GM18502 (cell line): ENCODE results near the gene TUT1.
A peak's percentile ranks its signal among the peaks of the same experiment; 100 is the strongest.
"Not testable (repeated sequence)": the region's sequence is repeated elsewhere in the genome, so short reads cannot be mapped to it uniquely, and the experiment has no call there.

Source experiments
- ATAC-seq: cut with Tn5 transposase; IDR thresholded peaks from one replicate; pipeline ENCODE4 v1.9.1; 2021; ENCODE audit warnings: mild to moderate bottlenecking; ENCODE audit not compliant: unreplicated experiment, poor library complexity

Gene TUT1

DNA sequence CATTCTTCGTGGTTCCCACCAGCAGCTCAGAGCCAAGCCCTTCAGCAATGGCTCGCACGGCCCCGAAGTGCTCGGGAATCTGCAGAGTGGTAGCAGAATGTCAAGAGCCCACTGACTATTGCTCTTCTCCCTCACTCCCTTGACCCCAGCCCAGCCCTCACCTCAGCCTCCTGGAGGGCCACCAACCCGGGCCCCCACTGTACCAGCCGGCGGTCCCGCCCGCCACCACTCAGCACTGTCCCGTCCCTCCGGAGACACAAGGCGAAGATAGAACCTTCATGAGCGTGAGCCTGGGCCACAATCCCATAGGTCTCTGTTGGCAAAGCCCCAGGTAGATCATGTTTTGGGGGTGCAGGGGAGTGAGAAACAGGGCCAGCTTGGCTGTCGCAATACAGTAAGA, 14.6 kb upstream of the TUT1 start:
- ATAC-seq = no peak

DNA sequence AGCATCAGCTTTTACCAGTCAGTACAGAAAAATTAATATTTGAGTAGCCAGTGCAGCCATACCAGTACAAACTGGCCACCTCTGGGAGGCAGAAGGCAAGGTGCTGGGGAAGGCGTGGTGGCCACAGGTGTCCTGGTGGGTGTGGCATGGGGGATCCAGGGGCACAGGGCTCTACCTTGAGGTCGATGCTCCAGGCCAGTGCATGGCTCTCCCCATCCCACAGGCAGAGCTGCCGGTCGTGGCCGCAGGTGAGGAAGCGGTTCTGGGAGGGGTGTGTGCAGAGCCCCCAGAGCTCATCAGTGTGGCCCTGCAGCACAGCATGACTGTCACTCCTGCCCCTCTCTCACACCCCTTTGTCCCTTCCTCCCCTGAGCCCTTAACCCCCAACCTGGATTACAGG, 14.1 kb upstream of the TUT1 start:
- no peak for ATAC-seq

- no peak for ATAC-seq
Measured at GRCh38 chr11:62604460-62605120, 13.3 kb upstream of the TUT1 start.

DNA sequence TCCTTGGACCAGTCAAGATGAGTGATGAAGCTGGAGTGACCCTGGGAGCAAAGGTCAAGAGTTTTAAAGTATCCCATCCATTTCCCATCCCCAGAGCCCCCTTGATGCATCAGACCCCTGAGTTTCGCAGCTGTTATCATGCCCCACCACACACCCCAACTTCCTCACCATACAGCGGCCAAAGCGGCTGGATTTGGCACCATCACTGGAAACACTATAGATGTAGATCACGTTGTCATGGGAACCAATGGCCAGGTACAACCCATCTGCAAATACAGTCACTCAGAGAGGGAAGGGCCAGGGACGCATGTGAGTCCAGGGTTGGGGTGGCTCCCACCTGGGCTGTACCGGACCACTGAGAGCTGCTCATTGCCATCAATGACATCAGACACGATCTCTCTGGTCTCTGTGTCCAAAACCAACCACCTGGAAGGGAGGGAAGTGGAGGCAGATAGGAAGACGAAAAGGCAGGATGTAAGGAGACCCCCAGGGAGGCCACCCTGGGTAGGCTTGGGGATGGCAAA, 12.5 kb upstream of the TUT1 start:
- ATAC-seq = no peak

GRCh38 chr11:62603072-62603408, 11.7 kb upstream of the TUT1 start:
- no peak for ATAC-seq

- ATAC-seq = no peak
Measured at GRCh38 chr11:62602141-62603071, 11.1 kb upstream of the TUT1 start.

GRCh38 chr11:62601372-62602140, 10.2 kb upstream of the TUT1 start, which contains the start of gene MTA2:
MTA2 (minus strand) TSS chr11:62601865; CDS start chr11:62601450, 415 bp downstream.
- ATAC-seq = peak; percentile 77

DNA sequence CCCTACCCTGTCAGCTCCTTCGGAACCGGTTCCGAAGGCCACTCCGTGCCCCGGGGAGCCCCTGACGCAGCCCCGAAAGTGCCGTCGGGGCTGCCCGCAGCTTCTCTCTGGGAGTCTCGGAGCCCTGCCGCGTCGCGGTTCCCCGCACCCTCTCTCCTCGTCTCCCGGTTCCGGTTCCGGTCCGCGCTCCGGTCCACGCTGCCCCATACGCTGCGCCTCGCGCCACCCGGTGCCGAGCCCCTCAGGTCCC, 9.7 kb upstream of the TUT1 start:
- peak; percentile 14 for ATAC-seq

DNA sequence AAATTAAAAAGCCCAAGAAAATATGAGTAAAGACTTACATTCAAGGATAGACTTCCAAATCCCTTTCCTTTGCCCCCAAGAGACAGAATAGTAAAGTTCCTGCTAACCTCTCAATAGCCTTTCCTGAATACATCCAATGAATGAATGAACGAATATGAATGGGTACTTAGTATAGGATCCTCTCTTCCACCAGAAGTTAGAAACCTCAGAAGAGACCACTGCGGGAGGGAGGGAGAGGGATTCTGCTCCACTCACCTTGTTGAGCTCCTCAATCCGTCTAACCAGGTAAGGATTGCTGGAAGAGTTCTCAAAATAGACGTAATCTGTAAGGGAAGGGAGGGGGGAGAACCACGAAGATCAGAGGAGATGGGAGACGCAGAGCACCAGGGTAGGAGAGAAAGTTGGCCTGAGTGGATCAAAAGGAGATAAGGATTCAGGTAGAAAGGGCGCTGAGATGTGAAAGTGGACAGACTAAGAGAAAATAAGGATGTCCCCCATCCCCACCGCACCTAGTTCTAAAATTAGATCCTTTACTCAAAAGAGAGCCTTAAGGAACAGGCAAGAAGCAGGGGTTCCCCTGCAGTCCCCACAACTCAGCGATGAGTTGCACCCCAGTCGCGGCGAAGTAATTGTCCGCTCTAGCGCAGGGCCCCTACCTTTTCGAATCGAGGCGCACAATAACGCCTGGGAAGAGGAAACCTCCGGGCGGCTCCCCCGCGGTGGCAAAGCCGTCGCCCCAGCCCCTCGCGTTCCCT, 9.2 kb upstream of the TUT1 start:
- no peak for ATAC-seq

DNA sequence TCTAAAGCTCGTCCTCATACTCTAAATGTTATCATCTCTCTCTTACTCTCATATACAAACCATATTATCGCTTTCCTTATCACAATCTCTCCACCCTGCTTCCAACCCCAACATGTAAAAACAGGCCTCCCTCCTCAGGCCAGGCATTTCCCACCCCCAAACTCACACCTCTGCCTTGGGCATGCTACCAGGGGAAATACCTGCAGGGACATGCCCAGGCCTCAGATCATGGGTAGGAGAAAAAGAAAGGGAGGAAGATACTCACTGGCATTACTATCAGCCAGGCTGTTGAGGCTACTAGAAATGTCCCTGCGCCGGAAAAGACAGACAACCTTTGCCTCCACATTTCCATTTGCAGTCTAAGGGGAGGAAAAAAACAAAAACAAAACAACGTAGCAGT, 8.6 kb upstream of the TUT1 start:
- no peak for ATAC-seq

GRCh38 chr11:62599069-62599696, 7.9 kb upstream of the TUT1 start:
- ATAC-seq = peak; percentile 59

DNA sequence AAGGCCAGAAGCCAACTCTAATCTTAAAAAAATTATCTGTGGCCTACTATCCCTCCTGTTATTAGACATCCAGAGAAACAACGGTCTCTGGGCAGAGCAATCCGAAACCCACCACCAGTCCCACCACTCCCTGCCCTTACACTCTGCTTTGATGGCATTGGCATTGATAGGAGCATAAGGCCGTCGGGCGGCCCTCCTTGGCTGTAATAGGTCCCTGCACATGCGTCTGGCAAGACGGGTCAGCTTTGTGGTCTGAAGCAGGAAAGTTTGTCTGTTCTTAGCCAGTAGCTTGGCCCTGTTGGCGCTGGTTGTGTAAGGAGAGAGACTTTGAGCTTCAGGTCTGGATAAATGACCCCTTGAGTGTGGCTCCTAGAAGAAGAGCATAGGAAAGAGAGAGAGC, 3.8 kb upstream of the TUT1 start:
- ATAC-seq = no peak

- ATAC-seq = no peak
Measured at GRCh38 chr11:62593434-62594044, 2.2 kb upstream of the TUT1 start.

DNA sequence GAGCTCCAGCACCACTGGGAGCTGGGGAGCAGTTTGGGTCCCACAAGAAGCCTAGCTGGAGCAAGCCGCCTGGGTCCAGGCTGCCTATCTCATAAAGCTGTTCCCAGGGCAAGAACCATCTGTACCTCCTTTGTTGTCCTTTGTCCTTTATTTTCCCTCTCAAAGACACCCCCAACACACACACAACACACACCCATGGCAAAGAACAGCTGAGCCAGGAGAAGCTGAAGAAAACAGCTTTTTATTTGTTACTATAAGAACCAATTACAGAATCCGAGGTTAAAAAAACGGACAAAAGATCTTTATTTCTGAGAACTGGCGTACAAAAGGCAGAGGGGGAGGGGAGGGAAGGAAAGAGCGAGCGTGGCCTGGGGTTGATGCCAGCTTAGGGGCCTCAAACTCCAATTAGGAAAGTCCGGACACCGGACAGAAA, 1.7 kb upstream of the TUT1 start:
- ATAC-seq = no peak

GRCh38 chr11:62592146-62592815, 958 bp upstream of the TUT1 start:
- no peak for ATAC-seq

DNA sequence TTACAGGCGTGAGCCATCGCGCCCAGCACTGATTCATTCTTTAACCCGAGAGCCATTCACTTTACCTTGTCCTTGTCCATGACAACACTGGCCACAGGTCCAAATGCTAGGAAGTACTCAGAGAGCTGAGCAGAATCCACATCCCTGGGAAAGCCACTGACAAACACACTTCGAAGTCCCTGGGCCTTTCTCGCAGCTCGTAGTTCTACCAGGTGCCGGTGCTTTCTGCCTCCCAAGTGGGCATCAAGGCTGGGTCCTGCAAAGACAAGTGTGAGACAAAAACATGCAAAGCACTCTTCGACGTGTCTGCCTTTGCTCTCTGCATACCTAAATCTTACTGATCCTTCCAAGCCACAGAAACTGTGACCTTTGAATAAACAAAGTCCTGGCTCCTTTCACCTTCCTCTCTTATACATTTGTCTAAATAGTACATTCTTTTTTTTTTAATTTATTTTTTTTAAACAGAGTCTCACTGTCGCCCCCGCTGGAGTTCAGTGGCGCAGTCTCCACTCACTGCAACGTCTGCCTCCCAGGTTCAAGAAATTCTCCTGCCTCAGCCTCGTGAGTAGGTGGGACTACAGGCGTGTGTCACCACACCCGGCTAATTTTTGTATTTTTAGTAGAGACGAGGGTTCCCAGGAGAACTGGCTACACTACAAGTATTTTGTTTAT, 2.2 kb downstream of the TUT1 start:
- no peak for ATAC-seq

- not testable (repeated sequence) for ATAC-seq
Measured at GRCh38 chr11:62585356-62585755, 6.0 kb downstream of the TUT1 start.

DNA sequence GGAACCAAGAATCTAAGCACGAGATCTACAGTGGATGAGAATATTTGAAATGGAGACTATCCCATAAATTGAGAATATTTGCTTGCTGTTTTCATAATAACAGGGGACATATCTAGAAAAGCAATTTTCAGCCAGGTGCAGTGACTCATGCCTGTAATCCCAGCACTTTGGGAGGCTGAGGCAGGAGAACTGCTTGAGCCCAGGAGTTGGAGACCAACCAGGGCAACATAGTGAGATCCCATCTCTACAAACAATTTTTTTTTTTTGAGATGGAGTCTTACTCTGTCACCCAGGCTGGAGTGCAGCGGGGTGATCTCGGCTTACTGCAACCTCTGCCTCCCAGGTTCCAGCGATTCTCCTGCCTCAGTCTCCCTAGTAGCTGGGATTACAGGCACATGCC, 9.6 kb downstream of the TUT1 start:
- ATAC-seq = not testable (repeated sequence)
